ENCODE measurements around the gene STIM1.

The STIM1 gene

DNA sequence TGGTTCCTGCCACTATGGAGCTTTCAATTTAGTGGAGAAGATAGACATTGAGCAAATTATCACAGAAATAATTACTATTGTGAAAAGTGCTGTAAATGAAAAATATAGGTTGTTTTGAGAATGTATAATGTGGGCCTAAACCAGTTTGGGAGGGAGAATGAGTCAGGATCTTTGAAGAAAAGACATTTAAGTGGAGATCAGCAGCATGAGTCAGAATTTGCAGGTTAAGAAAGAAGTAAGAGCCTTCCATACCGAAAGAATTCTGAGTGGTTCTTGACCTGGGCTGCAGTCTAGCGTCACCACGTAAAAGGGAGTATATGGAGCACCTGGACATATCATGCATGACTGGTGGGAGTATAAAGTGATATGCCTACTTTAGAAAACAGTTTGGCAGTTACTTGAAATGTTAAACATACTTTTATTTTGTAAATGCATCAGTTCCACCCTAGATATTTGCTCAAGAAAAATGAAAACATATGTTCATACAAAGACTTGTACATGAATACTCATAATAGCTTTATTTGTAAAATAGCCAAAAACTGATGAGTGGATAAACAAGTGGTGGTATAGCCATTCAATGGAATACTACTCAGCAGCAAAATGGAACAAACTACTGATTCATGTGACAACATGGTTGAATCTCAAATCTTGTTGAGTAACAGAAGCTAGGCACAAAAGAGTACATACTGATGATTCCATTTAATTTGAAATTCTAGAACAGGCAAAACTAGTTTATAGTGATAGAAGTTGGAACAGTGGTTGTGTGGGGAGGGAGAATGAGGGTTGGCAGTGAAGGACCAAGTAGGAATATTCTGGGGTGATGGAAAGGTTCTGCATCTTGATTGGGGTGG is 99.2 kb downstream of the STIM1 start:
- DNase-seq = no peak

DNA sequence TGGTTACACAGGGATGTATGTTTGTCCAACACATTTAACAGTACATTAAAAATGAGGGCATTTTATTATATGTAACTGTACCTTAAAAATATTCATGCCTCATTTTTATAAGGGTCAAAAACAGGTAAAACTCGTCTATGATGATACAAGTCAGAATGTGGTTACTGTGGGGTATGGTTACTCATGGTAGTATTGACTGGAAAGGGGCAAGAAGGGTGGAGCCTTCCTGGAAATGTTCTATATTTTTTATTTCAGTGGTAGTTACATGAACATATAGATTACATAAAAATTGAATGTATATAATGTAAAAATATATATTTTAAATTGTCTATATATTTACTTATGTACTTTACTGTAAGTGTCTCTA is 99.8 kb downstream of the STIM1 start:
- no peak for DNase-seq

DNA sequence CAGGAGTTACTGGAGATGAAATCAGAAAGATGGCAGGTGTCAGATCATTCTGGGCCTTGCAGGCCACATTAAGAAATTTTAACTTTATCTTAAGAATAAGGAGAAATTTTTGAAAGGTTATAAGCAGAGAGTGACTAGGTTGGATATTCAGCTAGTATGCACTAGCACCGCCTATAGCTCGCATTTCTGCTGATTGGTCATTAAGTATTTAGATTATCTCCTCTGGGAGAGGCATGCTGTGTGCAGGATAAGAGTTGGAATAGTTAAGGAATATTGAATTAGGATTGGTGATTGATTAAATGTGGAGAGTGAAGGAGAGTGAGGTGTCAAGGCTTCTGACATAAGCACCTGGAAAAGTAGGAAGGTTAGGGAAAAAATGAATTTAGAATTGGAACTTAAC is 100.6 kb downstream of the STIM1 start:
- DNase-seq = no peak

DNA sequence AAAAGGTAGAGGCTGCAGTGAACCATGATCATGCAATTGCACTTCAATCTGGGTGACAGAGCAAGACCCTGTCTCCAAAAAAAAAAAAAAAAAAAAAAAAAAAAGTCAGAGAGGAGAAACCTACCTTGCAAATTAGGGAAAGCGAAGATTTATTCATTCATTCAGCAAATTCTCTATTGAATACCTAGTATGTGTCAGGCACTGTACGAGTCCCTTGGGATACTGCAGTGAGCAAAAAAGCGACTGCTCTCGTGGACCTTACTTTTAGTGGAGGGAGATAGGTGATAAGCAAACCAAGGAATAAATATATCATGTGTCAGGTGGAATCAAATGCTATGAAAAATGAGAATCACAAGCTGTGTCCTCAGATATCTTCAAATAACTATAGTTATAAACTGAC is 101.3 kb downstream of the STIM1 start:
- DNase-seq = no peak

DNA sequence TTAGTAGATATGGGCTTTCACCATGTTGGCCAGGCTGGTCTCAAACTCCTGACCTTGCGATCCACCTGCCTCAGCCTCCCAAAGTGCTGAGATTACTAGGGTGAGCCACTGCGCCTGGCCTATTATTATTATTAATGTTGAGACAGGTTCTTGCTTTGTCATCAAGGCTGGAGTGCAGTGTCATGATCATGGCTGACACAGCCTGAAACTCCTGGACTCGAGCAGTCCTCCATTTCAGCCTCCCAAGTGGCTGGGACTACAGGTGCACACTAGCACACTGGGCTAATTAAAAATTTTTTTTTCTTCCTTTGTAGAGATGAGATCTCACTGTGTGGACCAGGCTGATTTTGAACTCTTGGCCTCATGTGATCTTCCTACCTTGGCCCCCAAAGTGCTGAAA is 102.0 kb downstream of the STIM1 start:
- no peak for DNase-seq

DNA sequence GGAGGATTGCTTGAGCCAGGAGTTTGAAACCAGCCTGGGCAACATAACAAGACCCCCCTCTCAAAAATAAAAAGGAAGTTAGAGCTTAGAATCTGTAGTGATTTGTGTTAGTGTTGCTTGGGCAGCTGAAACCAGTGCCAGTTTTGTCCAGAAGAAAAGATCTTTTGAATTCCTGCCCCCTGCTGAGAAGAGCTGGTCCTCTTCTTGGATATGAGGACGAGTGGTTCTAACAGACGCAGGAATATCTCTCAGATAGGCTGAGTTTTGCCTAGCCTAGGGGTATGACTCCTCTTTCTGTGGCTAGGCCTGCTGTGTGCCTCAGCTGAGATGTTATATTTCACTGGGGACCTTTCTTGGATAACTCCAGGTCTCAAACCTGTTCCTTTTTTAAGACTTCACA is 102.8 kb downstream of the STIM1 start:
- DNase-seq = no peak

DNA sequence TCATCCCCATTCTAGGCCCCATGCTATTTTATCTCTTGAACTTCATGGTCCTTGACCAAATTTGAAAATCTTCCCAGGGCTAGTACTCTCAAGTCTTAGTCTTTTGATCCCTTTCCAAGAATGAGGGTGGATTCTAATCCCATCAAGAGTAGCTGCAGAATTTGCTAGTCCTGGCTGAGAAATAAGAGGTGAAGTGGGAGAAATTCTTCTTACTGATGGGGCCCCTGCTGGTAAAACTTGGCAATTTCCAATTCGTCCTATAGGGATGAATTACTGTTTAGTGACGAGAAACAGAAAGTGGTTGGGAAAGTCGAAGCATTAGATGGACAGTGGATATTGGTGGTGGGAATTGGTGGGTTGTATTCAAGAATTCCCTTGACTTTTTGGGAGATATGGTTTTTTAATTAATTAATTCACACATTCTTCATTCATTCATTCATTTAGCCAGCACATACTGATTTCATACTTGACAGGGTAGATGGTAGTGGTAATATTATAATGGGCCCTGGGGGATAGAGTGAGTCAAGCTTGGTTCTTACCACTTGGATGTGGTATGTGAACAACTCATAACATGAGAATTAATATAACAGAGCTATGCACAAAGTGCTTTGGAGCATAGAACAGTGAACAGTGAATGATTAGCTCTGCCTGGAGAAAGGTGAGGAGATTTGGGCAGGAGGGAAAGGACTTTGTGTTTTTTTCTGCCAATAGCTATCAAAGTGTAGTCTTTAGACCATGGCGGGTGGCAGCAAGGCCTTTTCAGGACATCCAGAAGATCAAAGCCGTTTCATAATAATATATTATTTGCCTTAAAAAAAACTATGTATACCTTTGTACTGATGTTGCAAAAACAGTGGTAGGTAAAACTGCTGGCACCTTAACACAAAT is 103.8 kb downstream of the STIM1 start:
- DNase-seq = peak in 1 of 2 experiments; percentile 5

DNA sequence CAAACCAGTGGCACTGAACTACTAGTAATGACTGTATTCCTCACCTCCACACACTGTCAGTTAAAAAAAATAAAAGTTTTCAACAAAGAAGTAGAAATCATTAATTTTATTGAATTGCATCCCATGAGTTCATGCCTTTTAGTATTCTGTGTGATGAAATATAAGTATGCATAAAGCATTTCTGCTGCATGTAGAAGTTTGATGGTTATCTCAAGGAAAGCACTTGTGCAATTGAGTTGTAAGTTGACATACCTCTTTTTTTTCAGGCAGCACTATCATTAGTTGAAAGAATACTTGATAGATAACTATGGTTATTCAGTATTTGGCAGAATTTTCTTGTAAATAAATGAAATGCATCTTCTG is 104.4 kb downstream of the STIM1 start:
- no peak for DNase-seq

DNA sequence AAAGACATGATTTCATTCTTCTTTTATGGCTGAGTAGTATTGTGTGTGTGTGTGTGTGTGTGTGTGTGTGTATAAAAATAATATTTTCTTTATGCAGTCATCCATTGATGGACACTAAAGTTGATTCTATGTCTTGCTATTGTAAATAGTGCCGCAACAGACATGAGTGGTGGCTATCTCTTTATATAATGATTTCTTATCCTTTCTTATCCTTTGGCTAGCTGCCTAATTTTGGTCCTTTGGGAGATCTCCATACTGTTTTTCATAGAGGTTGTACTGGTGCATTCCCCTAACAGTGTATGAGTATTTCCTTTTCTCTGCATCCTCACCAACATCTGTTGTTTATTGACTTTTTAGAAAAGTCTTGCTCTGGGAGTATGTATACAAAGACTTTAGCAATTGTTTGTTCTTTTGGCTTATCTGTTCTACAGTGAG is 107.0 kb downstream of the STIM1 start:
- DNase-seq = no peak

DNA sequence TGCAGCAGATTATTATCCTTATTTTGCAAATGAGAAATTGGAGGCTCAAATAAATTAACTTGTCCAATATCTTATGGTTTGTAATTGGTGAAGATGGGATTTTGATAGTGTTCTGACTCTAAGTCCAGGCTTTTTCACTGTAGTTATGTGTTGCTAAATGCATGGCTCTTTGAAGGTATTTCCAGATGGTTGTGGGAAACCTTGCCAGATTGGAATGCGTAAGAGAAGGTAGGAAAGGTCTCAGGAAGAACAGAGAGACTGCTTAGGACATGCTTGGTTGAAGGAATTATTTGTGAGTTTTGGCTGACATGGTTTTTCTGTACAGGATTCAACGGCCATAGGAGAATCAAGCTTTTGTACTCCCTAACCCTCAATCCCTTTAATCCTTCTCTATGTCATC is 108.6 kb downstream of the STIM1 start:
- DNase-seq = no peak

DNA sequence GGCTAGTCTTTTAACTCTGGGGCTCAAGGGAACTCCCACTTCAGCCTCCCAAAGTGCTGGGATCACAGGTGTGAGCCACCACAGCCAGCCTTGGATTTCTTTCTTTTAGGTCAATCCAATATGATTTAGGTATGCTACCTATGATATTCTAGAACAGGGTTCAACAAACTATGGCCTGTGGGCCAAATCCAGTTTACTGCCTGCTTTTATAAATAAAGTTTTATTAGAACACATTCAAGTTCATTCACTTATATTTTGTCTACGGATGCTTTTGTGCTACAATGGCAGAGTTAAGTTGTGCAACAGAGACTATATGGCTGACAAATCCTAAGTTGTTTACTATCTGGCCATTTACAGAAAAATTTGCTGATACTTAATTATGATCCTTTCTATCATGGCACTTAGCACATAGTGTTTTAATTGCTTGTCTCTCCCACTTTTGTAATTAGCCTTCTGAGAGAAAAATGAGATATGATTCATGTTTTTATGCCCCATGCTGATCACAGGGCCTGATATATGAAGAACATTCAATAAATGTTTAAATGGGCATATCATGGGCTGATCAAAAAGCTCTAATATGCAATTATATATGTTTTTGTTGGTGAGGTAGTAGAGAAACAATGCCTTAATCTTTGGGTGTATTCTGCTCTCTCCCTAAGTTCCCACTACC is 109.6 kb downstream of the STIM1 start:
- no peak for DNase-seq

DNA sequence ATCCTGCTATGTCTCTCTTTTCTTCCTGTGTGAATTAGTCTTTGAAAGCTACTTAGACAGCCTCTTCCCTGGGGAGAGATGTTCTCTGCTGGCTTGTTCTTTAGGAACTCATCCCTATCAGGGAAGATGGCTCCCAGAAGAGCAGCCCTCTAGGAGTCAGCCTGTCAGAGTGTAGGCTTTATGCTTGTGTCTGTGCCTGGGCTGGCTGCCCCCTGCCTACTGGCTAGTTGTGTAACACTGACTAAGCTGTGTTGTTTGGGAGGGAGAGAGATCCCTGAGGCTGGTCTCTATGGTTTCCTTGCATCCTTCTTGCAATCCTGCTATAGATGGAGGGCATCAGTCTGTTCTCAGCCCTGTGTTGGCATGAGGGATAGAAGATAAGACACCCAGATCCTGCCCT is 112.2 kb downstream of the STIM1 start:
- DNase-seq = no peak

DNA sequence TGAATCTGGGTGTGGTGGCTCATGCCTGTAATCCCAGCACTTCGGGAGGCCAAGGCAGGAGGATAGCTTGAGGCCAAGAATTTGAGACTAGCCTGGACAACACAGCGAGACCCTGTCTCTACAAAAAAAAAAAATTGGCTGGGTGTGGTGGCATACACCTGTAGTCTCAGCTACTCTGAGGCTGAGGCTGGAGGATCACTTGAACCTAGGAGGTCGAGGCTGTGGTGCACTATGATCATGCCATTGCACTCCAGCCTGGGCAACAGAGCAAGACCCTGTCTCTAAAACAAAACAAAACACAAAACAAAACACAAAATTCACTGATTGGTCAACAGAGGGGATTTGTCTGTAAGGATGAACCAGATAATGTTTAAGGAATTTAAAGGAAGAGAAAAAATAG is 113.7 kb downstream of the STIM1 start:
- DNase-seq = no peak

DNA sequence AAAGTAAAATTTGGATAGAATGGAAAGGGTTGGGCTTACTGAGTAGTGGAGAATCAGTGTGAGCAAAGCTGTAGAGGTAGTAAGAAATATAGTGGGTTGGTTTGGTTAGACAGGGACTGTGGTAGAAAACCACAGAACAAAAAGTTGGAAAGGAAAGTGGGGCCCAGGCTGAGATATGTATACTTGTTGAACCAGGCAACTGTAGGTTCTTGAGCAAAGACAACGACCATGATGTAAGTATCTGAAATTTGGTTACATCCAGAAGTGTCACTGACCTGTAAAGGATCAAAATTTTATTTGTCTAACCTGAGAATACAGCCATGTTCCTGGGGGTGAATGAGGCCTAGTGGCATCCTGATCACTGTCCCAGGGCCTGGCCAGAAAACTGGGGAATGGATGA is 114.1 kb downstream of the STIM1 start:
- no peak for DNase-seq

DNA sequence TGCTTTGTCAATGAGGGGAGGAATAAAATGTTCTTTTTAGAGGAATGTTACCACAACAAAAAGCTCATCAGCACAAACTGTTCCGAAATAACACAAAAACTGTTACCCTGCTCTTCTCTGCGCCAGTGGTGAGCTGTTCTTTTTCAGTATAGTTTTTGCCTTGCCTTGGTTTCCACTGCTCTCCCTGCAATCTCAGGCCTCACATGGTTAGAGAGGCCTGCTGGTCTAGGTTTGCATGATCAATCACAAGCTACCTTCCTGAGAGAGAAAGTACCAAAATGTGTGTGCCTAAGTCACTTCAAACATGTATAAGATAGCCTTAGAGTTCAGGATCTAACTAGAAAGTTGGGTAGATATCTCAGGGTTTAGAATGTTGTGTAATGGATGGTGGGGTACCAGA is 114.6 kb downstream of the STIM1 start:
- DNase-seq = no peak

DNA sequence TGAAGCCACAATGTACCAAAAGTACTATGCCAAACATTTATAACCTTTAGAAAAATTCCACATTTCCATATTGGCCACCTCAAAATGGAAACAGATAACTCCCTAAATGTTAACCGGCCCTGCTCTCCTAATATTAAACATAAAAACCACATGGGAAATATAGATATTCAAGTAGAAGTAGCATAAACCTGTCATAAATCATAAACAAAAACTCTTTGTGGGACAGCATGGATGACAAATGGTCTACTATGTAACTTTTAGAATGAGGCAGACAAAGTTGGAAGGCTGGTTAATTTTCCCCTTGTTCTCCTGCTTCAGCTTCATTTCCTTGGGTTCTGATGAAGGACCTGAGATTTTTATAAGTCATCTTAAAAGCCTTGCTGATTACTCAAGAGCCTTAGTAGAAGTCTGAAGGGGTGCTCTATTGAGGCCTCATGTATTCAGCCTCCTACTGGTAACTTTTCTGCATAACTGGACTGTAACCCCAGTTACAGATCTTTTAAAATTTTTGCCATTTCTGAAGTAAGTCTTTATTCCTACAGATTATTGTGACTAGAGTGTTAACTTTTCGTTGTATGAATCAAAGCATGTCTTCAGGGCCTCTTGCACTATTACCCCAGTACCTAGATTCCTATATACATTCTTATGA is 116.4 kb downstream of the STIM1 start:
- DNase-seq = no peak

DNA sequence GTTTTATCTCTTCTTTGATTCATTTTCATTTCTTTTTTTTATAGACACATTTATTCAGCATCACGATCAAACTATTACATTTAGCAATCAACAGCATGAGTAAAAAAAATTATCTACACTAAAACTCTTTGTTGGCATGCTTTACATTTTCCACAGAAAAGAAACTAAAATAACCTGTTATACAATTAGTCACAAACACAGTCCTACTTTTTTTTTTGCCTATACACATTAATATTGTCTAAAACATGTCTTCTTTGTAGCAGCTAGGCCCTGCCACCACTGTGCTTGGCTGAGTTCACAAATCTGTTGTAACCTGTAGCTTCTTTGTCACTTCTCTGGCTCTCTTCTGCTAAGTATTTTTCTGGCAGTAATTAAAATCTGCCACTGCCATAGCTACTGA is 117.0 kb downstream of the STIM1 start:
- DNase-seq = no peak

DNA sequence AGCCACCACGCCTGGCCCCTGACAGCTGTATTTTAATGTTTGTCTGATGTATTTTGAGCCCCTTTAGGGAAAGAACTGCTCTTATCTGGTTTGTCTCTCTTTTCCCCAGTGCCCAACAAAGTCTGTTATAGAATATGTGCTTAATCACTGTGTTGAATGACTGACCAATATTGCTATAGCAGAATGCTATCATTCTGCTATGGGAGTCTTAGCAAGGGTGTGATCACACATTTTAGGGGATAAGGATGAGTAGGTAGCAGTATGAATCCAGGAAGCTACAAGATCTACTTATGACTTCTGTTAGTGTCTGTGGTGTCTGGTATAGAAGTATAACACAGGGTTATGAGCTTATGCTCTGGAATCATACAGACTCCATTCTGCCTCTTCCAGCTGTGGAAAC is 121.6 kb downstream of the STIM1 start:
- DNase-seq = no peak

DNA sequence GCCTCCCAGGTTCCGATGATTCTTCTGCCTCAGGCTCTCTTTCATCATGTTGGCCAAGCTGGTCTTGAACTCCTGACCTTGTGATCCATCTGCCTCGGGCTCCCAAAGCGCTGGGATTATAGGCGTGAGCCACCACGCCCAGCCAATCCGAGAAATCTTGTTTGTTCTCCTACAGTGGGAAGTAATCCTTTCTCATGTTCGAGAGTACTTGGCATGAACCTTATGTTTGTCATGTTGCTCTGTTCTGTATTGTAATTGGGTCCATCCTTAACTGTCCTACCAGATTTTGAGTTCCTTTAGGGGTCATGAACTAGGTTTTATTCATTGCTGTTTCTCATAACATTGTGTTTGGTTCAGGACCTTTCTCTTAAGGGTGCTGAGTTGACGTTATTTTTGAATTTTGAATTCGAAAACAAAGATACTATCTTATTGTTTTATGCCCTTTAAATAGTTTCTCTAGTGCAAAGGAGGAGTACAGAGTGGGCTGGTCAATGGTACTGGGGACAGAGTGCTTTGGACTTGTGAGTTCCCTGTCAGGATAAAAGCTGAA is 125.7 kb downstream of the STIM1 start:
- DNase-seq = no peak

DNA sequence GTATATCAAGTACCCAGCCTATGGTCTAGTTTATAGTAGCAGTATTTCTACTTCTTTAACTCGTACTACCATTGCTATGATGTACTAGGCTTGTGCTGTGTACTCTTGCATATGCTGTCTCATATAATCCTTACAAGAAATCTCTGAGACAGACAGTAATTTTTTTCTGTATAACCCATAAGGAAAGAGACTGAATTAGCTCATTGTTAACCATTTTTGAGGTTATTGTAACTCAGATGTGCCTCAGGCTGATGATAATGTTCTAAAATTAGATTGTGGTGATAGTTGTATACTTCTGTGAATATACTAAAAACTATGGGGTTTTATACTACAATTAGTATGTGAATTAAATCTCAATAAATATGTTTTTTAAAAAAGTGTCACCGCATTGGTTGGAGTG is 127.0 kb downstream of the STIM1 start:
- DNase-seq = no peak

DNA sequence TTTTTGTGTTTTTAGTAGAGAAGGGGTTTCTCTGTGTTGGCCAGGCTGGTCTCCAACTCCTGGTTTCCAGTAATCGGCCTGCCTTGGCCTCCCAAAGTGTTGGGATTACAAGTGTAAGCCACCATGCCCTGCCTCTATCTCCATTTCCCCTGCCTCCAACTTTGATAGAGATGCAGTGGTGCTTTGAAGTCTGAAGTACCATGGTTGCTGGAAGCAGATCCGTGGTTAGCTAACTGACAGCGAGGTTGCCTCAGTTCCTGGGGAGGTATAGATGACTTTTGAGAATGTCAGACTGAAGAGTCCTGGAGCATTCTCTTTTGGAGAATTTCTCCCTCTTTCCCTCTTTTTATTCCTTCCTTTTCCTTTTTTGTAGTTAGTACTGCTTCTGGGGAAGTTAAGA is 127.6 kb downstream of the STIM1 start:
- no peak for DNase-seq

DNA sequence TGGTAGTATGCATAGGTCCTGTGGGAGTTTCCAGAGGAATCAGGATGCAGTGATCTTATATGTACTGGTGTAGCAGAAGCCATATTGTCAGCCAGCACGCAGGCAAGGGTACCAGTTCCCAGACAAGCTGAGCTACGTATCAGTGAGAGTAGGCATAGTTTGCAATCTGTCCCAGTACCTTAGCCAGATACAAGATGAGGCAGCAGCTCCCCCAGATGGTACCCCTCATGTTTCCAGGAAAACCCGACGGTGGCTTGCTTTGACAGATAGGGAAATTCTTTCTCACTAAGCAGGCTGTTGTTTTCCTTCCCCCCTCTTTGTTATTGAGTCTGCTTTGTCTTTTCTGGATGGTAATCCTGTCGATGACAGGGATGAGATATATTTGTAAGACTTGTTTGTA is 129.4 kb downstream of the STIM1 start:
- DNase-seq = no peak

DNA sequence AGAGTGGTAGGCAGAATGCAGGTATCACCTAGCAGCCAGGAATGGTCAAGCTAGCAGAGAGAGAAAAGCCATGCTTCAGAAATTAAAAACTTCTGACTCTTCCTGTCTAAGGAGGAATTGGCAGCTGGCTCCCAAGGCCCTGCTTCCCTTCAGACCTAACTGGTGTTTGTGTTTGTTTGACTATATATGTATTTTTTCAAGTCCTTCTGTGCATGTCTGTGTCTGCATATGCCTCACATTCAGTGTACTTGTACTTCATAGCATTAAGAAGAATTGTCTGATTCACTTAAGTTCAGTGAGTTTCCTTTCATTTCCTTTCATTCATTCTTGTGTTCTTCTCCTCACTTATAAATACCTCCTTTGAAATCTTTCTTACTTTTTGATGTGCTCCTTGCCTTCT is 130.2 kb downstream of the STIM1 start:
- DNase-seq = no peak

Measured in SW 1271 (cell line).